Activated CD8-positive, alpha-beta memory T cell treated with anti-CD3 and anti-CD28 coated beads, Interleukin-2, amount 50 U/mL, for 4 hours (primary cell): Measurements from ENCODE around the gene ARHGAP15.

Experiments
- DNase-seq: peaks from one replicate; pipeline ENCODE4 v3.0.0-alpha.2; 2020

The ARHGAP15 gene

DNA sequence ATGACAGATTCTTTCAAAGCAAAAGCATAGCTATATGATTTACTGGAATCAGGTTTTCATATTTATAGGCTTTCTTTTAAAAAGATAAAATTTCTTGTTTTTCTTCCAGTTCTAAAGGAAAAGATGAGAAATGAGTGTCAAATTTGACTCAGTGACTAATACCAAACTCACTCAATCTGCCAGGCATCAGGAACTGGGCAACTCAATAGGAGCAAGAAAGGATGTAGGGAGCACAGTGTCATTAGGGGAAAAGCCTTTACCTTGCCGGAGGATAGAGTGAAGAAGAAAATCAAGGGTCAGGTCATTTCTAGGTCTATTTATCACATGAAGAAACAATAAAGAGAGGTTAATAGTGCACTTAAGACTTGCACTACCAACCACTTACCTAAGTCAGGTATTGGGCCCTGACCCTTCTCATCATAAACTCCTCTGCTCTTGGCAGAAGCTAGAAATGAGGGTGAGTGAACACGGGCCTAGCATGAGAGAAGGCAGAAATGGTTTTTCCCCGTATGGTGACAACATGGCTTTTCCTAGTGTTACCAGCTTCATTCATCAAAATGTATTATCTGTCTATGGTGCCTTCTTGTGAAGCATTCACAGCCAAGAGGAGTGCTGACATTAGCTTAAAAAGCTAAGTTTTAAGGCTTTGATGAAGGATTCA lies 151.0 kb downstream of the ARHGAP15 start:
- DNase-seq = no peak

DNA sequence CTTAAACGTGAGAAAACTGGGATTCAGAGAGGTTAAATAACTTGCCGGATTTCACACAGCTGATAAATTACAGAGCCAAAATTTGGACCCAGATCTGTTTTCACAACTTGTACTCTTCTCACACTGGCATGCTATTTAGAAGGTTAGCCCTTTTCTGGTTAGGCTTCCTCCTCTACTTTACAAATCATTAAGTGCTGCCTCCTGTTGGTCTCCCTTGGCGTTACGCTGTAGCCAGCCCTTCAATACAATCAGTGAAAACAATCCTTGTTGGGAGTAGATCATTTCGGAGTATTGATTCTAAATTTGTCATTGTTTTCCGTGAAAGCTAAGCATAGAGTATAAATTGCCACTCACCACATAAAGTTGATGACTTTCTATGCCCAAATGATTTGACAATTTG lies 153.5 kb downstream of the ARHGAP15 start:
- DNase-seq = peak; percentile 18

DNA sequence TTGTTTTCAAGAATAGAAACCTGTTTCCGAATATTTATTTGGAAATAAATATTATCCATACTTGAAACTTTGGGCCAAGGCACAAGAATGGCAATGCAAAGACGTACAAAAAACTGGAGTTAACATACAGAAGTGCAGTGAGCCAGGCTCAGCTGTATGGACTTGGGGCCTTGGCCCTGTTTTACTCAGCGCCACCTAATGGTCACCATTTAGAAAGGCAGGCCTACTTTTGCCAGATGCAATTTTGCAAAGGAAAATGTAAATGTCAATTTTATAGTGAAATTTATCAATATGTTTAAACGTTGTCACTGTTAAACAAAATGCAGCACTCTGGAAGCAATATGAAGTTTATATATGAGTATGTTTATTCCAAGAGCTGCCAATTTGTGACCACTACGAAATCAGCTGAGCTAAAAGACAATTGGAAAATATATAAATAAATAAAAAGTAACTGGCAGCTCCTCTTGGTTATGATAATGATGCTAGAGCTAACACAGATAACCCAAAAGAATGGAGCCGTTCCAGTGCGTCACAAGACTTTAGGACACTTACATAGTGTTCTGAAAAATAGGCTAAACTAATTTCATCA lies 155.0 kb downstream of the ARHGAP15 start:
- peak; percentile 24 for DNase-seq

DNA sequence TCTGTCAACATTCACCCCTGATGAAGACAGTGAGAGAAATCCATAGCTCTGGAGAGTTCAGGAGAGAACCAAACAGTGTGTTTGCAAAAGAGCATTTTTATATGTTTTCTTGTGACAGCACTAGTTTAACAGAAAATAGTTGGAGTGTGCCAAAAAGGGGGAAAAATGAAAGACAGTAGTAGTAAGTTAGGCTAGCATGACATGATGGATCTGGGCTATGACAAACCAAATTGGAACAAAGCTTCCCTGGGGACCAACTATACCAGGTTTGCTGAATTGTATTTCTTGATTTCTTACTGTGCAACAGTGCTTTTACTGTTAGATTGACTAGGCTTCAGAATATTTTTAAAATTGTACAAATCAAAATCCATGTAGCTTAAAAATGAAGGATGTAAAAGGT lies 159.8 kb downstream of the ARHGAP15 start:
- DNase-seq = no peak

DNA sequence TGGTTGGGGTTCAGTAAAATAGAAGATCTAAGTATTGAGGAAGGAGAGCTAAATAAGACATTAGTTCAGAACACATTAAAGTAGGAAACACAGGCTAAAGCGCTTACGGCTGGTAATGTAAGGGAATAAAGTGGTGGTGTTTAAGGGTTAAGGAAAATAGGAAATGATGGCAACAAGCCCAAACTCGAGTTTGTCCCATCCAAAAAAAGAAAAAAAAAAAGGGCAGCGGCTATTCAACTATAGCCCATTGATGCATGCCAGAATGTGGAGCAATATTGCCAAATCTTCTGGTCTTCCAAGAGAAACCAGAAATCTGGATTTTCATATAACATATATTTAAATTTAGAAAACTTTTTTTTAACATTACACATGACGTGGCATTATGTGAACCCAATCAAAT lies 161.0 kb downstream of the ARHGAP15 start:
- no peak for DNase-seq

DNA sequence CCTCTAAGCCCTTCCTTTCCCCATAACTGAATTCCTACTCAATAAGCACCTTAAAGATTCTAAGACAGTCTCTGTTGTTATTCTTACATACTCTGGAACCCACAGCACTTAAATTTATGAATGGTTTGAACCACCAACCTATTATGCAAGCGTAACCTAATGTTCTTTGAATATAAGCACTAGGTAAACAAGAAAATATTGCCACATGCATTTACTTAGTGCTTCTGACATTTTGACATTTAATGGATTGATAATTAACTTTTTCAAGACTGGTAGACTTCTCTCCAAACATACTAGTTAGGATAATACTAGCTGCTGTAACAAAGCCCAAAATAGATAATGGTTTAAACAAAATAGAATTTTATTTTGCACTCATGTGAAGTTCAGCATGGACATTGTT lies 164.8 kb downstream of the ARHGAP15 start:
- DNase-seq = no peak

DNA sequence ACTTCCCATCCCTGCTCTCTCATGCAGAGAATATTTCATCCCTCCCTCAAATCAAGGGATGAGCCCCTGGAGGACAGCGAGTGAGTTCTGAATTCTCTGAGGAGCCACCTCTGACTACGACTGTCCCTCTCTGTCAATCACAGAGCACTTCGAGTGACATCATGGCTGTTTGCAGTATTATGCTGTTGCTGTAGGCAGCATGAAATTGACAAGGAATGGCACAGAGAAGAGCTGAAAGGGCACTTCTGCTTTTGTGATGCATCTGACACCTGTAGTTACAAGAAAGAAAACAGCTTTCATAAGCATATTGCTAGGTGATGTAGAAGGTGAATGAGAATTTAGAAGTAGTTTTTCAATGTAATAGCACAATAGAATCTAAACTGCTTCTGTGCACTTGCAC lies 166.9 kb downstream of the ARHGAP15 start:
- no peak for DNase-seq

DNA sequence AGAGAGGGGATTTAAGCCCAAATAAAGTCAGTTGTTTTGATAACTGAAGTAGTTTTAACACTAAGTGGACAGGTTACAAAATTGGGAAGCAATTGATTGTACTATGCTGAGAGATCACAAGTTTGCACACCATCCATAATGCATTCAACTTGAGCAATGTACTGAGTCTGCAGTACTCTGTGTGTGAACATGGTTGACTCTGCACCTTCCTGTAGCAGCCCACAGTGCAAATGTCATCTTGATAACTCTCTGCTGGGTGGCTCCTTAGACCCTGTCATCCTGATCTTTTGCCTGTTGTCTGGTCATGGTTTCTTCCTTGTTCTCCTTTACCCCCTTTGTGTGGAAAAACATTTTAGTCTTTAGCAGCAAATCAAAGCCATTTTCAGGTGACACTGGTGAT lies 168.0 kb downstream of the ARHGAP15 start:
- DNase-seq = no peak

DNA sequence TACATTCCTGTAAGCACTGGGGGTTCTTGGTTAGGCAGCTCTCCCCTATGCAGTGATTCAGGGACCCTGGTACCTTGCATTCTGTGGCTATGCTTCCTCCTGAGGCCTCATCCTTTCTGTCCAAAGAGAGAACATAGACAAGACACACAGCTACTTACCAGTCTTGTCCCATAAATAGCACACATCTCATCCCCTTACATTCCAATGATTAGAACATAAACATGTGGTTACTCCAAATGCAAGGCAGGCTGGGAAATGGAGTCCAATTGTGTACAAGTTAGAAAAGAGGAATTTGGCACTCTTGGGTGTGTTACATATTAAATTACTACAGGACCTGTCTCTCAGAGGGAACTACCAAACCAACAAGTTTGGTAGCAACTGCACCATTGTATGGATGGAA lies 171.3 kb downstream of the ARHGAP15 start:
- no peak for DNase-seq

DNA sequence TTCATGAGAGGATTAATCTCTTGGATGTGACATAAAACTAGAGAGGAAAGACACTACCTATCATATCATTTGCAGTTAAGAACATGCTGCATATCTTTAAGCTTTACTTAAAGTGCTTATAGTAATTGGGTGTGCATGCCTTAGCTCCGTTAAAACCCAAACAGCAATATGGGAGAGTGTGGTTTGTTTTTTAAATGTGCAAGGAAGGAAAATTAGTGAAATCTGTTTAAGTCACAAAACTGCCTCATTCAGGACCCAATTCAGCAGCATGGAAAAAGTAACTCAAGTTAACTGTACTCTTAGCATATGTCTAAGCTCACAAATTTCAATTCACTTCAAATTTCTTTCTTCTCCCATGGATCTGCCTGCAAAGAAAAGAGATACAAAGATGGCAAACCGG lies 182.2 kb downstream of the ARHGAP15 start:
- no peak for DNase-seq

DNA sequence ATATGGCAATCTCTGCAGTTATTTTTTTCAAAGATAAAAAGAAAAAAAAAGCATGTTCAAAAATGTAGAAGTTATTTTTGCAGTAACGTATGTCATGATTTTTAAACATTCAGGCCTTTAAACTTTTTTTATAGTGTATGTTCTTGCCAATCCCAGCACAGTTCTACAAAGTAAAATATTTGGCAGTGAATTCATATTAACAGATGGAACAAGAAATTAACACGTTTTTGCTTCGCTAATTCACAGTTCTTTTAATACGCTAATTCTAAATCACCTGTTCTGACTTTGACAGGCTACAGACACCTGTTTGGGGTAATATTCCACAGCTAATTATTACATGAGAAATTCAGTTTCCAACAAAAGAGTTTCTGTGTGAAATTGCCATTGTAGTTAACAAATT lies 183.2 kb downstream of the ARHGAP15 start:
- no peak for DNase-seq

DNA sequence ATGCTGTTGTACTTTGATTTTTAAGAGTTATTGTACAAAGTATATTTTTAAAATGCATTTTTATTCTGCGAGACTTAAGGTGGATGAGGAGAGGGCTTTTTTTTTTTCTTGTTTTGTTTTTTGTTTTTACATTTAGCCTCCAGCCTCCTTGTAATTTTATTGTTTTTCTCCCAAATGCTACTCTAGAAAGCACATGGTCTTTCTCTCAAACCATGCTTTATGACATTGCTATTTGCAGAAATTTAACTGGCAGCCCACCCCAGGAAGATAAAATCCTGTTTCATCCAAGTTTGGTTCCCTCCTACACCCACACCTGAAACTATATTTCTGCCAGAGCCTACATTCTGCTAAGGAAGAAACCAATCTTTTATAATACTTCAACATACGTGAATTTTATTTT lies 184.6 kb downstream of the ARHGAP15 start:
- DNase-seq = no peak

DNA sequence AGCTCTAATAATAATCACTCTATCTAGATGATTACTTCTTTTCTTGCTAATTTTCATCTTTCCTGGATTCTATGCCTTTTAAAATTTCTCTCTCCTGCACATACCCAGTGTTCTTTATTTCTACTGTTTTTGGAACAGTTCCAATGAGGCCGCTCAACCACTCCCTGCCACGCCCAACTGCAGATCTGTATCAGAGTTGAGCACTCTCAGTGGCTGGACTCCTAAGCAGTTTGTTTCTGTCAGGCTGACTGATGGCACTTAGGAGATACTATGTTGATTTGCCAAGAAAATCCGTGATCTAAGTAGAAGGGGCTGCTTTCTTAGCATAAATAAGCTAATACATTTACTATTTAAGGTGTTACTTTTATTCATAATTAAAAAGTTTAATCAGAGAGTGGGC lies 192.8 kb downstream of the ARHGAP15 start:
- no peak for DNase-seq

DNA sequence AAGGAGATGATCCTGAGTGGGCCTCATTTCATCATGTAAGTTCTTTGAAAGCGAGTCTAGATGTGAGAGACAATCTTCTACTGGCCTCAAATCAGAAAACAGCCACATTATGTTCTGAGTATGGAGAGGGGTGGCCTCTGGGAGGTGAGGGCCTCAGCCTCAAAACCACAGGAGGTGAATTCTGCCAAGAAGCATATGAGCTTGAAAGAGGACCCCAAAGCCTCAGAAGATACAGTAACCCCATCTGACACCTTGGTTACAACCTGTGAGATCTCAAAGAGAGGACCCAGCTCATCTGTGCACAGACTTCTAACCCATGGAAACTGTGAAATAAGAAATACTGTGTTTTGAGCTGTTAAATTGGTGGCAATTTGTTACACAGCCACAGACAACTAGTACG lies 200.1 kb downstream of the ARHGAP15 start:
- DNase-seq = no peak

DNA sequence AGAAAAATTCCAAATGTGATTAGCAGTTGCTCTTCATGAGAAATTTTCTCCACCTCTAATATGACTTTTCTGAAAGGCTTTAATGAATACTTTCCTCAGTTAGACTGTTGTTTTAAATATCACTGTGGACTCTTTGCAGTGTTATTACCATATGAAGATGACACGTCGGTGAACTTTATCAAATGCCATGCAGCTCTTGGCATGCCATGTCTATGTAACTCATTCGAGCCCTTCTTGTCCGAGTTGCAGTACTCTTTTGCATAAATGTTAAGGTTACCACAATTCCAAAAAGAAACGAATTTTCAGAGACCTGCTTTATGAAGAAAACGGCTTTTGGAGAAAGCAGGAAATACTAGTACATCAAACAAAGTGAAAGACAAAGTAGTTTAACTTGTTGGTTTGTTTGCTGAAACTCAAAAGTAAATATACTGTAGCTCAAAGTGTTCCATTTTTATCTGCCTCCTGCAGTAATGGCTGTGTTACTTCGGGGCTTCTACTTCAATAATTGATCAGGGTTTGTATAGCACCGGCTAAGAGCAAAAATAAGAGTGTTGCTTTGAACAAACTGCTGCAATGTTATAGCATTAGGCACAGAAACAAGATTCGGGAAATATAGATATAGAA lies 204.1 kb downstream of the ARHGAP15 start:
- no peak for DNase-seq

DNA sequence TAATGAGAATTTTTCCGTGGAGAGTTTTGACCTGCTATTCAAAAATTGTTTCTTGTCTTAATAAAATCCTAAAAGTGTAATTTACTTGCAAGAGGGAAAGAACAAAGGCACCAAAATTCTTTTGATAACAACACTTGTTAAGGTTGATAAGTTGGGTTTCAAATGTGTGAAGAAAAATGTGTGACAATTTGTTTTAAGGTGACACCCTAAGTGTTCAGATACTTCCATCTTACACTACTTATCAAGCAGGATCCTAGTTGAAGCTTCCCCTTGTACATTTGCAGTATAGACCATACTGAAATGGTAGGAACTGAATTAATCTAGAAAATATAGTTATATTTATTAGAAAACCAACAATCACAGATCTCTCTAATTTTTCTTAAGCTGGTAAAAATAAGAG lies 204.6 kb downstream of the ARHGAP15 start:
- no peak for DNase-seq

DNA sequence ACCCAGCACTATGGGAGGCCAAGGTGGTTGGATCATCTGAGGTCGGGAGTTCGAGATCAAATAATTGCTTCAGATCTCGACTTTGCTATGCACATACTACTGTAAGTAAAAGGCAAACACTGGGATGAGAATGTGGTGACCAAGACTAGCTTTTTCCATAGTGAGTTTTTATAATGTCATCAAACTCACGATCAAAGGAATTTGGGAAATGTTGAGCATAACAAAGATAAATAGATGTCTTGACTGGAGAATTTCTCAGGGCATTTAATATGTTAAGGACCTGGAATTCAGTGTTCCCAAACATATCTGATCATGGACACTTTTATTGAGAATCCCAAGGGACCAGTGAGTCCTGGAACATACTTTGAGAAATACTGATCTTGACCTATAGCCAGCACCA lies 205.6 kb downstream of the ARHGAP15 start:
- no peak for DNase-seq

DNA sequence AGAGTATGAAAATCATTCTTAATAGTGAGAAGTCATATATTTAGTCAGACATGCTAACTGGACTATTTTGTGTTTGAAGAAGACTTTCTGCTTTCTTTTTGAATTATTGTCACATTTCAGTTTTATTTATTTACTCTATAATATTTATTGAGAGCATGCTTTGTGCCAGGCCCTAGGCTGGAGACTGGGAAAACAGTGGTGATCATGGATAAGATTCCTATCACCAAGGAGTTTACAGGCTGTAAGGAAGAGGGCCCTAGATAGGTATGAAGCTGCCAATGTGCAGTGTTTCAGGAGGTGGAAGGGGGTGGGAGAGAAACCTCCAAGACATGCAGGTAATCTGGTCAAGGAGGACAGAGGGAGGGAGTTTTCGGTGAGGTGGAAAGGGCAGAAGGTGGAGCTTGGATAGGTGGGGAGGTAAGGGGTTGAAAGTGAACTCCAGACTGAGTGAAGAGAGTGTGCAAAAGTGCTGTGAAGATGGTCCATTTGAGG lies 207.5 kb downstream of the ARHGAP15 start:
- no peak for DNase-seq

DNA sequence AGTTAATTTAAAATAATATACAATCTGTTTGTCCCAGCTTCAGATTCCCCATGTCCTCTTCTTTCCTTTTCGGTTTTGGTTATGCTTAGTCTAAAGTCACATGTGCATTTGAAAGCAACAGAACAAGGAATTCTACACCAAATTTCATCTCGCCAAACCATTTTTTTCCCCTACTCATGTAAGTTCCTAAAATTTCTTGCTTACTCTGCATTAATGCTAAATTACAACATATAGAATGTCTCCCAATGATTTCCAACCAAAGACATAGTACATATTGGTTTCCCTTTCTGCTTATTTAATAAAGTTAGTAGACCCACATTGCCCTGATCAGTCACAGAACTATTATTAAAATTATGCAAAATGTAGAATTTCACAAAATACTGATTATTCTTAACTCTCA lies 212.3 kb downstream of the ARHGAP15 start:
- no peak for DNase-seq

DNA sequence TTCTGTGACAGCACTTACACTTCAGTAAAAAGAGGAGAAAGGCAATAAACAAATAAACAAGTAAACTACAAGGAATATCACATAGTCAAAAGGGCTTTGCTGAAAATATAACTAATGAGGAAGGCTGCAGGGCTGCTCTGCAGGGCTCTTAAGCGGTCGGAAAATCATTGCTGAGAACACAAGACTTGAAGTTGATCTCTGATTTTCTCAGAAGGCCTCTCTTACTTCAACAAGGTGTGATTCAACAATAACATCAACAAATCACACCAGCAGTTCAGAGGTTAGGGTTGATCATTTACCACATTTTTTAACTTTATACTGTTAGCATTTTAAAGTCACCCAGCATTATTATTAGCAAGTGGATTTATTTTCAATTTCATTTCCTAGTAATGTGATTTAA lies 215.6 kb downstream of the ARHGAP15 start:
- no peak for DNase-seq

DNA sequence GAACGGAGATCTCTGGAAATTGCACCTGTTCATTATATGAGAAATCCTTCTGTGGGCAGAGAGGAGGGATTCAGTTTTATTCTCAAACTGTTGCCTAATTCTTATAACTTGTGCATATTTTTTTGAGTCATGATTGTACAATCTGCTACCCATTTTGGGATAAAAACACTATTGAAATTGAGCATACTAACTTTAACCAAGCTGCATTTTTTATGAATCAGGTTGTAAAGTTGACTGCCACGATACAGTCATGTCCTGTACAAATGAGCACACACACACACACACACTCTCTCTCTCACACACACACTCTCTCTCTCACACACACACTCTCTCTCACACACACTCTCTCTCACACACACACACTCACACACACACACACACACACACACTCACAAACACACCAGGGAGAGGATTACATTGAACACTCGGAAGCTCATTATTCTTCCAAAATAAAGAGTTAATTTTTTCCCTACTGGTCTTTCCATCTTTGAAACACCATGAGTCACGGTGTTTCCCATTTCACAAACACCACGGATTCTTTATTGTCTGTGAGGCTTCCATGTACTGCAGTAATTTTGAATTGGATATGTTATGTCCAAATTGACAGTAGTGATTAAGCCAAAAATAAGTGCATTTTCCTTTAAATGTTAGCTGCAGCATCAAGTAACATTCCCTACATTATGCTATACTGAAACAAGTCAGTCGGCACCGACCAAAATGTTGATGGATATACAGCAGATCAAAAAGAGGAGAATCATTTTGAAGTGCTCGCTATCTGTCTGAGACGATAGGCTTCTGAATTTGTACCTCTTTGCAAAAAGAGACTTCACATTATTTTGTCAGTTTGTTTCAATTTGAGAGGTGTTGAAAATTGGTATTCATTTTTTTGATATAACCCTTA lies 216.9 kb downstream of the ARHGAP15 start:
- DNase-seq = no peak

DNA sequence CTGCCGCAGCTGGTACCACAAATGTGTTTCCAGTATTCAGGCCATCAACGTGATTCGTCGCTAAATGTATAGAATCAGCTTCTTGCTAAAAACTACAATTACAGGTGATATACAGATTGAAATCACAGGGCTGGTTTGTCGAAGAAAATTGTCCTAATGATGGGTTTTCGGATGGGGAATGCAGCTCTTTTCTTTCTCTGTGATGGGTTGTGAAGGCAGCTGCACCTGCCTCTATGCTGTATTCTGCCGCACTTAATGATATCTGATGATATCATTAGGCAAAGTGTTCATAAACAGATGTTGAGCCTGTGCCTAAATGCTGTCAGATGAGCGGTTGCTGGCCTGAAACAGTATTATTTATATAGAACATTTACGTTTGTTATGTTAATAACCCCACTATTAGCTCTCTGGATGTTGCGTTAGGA lies 218.1 kb downstream of the ARHGAP15 start:
- no peak for DNase-seq

DNA sequence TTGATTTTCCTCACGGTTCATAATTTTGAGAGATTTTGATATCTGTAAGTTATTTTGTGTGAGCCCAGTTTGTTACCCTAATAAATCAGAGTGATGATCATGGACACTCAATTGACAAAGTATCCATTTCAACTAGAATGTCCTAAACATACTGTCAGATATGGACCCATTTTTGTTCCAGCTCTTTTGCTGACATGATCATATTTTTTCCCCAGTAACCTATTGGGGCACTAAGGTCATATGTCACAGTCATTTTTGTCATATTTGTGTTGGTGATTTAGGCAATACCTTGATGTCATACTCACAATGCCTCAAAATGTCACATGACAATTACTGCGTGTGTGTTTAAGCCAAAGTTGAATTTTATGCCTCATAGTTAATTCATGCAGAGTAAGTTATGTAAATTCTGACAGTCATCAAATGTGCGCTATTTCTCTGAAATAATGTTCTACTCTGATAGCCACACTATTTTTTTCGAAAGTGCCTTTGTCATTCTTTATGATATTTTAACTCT lies 218.7 kb downstream of the ARHGAP15 start:
- DNase-seq = no peak
